Astrocyte (in vitro differentiated cells and primary cell): ENCODE data around the gene AGTRAP. TPM values are rescaled to one million over a fixed set of nuclear protein-coding genes. Genes with fewer than 3 reads are reported as not detected.

Source experiments
- DNase-seq: peaks from one replicate; pipeline ENCODE4 v3.0.0-alpha.2; 2010; ENCODE audit warnings: low read depth
- FAIRE-seq: peaks from 2 replicates; lab custom pipeline; 2011; peaks lifted over from hg19 to GRCh38; lab: Jason Lieb, UNC
- H2AFZ ChIP-seq: 2 replicates; pipeline ENCODE4 v1.6.0; 2012; ENCODE audit warnings: low read depth, low read length, inconsistent platforms
- H3K27ac ChIP-seq: 2 replicates; pipeline ENCODE4 v1.5.1; 2011; ENCODE audit warnings: low read depth, low read length, inconsistent platforms
- H3K27me3 ChIP-seq: 2 replicates; pipeline ENCODE4 v1.6.0; 2011; ENCODE audit warnings: low read length, inconsistent platforms; ENCODE audit not compliant: insufficient read depth
- H3K36me3 ChIP-seq: 2 replicates; pipeline ENCODE4 v1.5.1; 2011; ENCODE audit warnings: low read length, inconsistent platforms; ENCODE audit not compliant: insufficient read depth
- H3K4me1 ChIP-seq: 2 replicates; pipeline ENCODE4 v1.5.1; 2011; ENCODE audit warnings: low read length, inconsistent platforms; ENCODE audit not compliant: insufficient read depth
- H3K4me2 ChIP-seq: 2 replicates; pipeline ENCODE4 v1.6.0; 2012; ENCODE audit warnings: low read length, inconsistent platforms
- H3K4me3 ChIP-seq: 2 replicates; pipeline ENCODE4 v1.5.1; 2011; ENCODE audit warnings: low read depth, mild to moderate bottlenecking, low read length, inconsistent platforms; ENCODE audit not compliant: insufficient read depth
- H3K79me2 ChIP-seq: 2 replicates; pipeline ENCODE4 v1.6.0; 2012; ENCODE audit warnings: mild to moderate bottlenecking, low read length, inconsistent platforms; ENCODE audit not compliant: insufficient read depth
- H3K9ac ChIP-seq: 2 replicates; pipeline ENCODE4 v1.6.0; 2012; ENCODE audit warnings: mild to moderate bottlenecking, low read length, inconsistent platforms
- H3K9me3 ChIP-seq: 2 replicates; pipeline ENCODE4 v1.5.1; 2012; ENCODE audit warnings: low read depth, mild to moderate bottlenecking, low read length, inconsistent platforms; ENCODE audit not compliant: insufficient read depth
- H4K20me1 ChIP-seq: 2 replicates; pipeline ENCODE4 v1.6.0; 2012; ENCODE audit warnings: low read length, inconsistent platforms; ENCODE audit not compliant: insufficient read depth
- H3K27ac Mint-ChIP-seq: one replicate; pipeline ENCODE4 v1.8.0; 2021; ENCODE audit warnings: mild to moderate bottlenecking, mixed read lengths; ENCODE audit not compliant: unreplicated experiment
- H3K27me3 Mint-ChIP-seq: one replicate; pipeline ENCODE4 v1.8.0; 2021; ENCODE audit warnings: low read depth, mixed read lengths; ENCODE audit not compliant: unreplicated experiment
- H3K36me3 Mint-ChIP-seq: one replicate; pipeline ENCODE4 v1.8.0; 2021; ENCODE audit warnings: low read depth, mixed read lengths; ENCODE audit not compliant: unreplicated experiment
- H3K4me1 Mint-ChIP-seq: one replicate; pipeline ENCODE4 v1.8.0; 2021; ENCODE audit warnings: low read depth, mixed read lengths; ENCODE audit not compliant: unreplicated experiment
- H3K4me3 Mint-ChIP-seq: one replicate; pipeline ENCODE4 v1.8.0; 2021; ENCODE audit warnings: mild to moderate bottlenecking, moderate library complexity, mixed read lengths; ENCODE audit not compliant: unreplicated experiment
- H3K9me3 Mint-ChIP-seq: one replicate; pipeline ENCODE4 v1.8.0; 2021; ENCODE audit warnings: mild to moderate bottlenecking, mixed read lengths; ENCODE audit not compliant: unreplicated experiment
- EZH2 ChIP-seq: IDR thresholded peaks from 2 replicates; pipeline ENCODE4 v1.6.1; 2012; ENCODE audit warnings: mild to moderate bottlenecking, low read length, inconsistent platforms; ENCODE audit not compliant: insufficient read depth
- total RNA-seq: library from RNA; stranded (reverse); gene quantifications from 2 replicates; pipeline ENCODE4 v1.2.1, GENCODE V29; 2021
- TF ChIP-seq, protein P1 (sequence below): IDR thresholded peaks from 2 replicates; pipeline ENCODE4 v1.5.1; 2011; ENCODE audit warnings: low read depth, mild to moderate bottlenecking, inconsistent platforms, low read length, moderate library complexity; ENCODE audit not compliant: insufficient read depth

The AGTRAP gene
- total RNA-seq, 1 donor from 2014 or later = 38.7 TPM

DNA sequence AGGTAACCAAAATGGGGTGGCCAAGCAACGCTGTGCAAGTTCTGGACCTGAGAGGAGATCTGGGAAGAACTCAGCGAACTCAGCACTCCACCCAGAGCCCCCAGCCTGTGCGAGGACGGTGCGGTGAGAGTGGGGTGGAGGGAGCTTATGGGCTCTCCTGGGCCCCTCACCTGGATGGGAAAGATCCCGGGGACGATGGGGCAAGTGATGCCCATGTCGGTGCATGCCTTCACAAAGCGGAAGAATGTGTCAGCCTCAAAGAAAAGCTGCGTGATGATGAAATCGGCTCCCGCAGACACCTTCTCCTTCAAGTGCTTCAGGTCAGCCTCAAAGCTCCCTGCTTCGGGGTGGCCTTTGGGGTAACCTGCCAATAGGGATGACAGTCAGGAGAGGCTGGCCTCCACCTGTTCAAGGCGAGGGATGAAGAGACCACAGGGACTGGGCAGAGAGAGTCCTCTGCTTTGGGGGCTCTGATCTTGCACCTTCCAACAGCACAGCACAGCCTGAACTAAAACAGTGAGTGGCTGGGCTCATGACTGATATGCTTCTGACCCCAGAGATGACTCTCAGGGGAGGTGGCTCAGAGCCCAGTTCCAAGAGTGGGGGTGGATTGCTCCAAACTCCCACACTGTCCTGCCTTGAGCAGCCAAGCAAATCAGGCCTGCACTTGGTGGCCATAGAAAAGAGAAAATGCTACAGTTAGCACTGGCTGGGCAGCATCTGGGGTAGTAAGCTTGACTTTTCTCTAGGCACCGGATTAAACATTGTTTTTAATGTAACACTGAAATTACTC lies 60.3 kb downstream of the AGTRAP start:
- H3K36me3 Mint-ChIP-seq = peaks cover 38% of the 10 kb centered on the region
- Histone ChIP-seq H3K36me3 (no peaks in the 10 kb centered on the region), H3K79me2 (no peaks in the 10 kb centered on the region), H3K27ac (no peak overlapping the region), H3K9me3 (no peaks in the 10 kb centered on the region), H3K27me3 (no peaks in the 10 kb centered on the region), H4K20me1 (no peaks in the 10 kb centered on the region), H3K4me2 (no peak overlapping the region), H3K4me1 (peaks cover 6% of the 10 kb centered on the region), H3K9ac (no peak overlapping the region), H2AFZ (no peak overlapping the region), H3K4me3 (no peak overlapping the region)
- no peaks in the 10 kb centered on the region for H3K27me3 Mint-ChIP-seq
- TF ChIP-seq, protein P1, sequence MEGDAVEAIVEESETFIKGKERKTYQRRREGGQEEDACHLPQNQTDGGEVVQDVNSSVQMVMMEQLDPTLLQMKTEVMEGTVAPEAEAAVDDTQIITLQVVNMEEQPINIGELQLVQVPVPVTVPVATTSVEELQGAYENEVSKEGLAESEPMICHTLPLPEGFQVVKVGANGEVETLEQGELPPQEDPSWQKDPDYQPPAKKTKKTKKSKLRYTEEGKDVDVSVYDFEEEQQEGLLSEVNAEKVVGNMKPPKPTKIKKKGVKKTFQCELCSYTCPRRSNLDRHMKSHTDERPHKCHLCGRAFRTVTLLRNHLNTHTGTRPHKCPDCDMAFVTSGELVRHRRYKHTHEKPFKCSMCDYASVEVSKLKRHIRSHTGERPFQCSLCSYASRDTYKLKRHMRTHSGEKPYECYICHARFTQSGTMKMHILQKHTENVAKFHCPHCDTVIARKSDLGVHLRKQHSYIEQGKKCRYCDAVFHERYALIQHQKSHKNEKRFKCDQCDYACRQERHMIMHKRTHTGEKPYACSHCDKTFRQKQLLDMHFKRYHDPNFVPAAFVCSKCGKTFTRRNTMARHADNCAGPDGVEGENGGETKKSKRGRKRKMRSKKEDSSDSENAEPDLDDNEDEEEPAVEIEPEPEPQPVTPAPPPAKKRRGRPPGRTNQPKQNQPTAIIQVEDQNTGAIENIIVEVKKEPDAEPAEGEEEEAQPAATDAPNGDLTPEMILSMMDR = no peak
- TF ChIP-seq EZH2 = no peak
- H3K27ac Mint-ChIP-seq = no peak overlapping the region
- FAIRE-seq (no peak), DNase-seq (no peak)
- no peaks in the 10 kb centered on the region for H3K9me3 Mint-ChIP-seq
- no peak overlapping the region for H3K4me3 Mint-ChIP-seq
- peaks cover 19% of the 10 kb centered on the region for H3K4me1 Mint-ChIP-seq

DNA sequence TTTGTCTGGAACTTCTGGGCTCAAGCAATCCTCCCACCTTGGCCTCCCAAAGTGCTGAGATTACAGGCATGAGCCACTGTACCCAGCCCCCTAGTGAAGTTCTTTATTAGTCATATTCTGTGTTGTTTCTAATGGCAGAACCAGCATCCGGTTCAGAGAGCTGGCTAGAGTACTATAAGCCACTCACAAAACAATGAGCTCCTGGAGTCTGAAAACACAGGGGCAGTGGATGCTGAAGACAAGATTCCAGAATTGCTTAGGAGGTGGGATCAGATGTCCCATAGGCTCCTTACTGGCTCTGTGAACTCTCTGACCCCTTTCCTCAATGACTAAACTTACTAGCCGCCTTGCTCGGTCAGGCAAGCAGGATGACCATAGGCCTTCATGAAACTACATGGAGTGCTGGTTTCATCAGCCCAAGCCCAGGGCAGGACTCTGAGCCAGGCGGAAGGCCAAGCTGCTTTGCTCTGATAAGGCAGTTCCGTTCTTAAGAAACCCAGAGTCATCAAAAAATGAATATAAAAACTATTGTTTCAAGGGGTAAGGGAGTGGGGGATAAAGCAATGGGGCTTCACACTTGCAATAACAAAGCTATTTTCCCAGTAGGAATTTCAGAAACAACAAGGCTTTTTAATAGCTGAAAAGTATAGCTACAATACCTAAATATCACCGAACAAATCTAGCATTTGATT lies 61.7 kb downstream of the AGTRAP start:
- no peak overlapping the region for H3K9ac ChIP-seq

More for the DNA sequence above, 61.7 kb downstream of the AGTRAP start:
- H3K4me2 ChIP-seq = no peak overlapping the region
- H3K4me3 ChIP-seq = no peak overlapping the region
- DNase-seq (no peak), FAIRE-seq (no peak)
- no peak overlapping the region for H3K27ac ChIP-seq
- H3K79me2 ChIP-seq = no peaks in the 10 kb centered on the region
- TF ChIP-seq EZH2 = no peak
- TF ChIP-seq, protein P1 = no peak
- H3K9me3 ChIP-seq = no peaks in the 10 kb centered on the region
- no peaks in the 10 kb centered on the region for H4K20me1 ChIP-seq
- H2AFZ ChIP-seq = no peak overlapping the region
- no peaks in the 10 kb centered on the region for H3K9me3 Mint-ChIP-seq
- H3K4me1 Mint-ChIP-seq = peaks cover 13% of the 10 kb centered on the region
- peak overlapping the region; percentile 53 for H3K27ac Mint-ChIP-seq
- H3K27me3 Mint-ChIP-seq = no peaks in the 10 kb centered on the region
- no peak overlapping the region for H3K4me3 Mint-ChIP-seq
- no peaks in the 10 kb centered on the region for H3K36me3 ChIP-seq
- H3K36me3 Mint-ChIP-seq = peaks cover 29% of the 10 kb centered on the region
- no peaks in the 10 kb centered on the region for H3K27me3 ChIP-seq
- H3K4me1 ChIP-seq = peaks cover 11% of the 10 kb centered on the region
